ENCODE measurements around the gene APOBEC3B.
"Not testable (repeated sequence)": the region's sequence is repeated elsewhere in the genome, so short reads cannot be mapped to it uniquely, and the experiment has no call there.

APOBEC3B gene

GRCh38 chr22:38968801-38969200 lies 13.3 kb upstream of the APOBEC3B start:
- no peak for DNase-seq

DNA sequence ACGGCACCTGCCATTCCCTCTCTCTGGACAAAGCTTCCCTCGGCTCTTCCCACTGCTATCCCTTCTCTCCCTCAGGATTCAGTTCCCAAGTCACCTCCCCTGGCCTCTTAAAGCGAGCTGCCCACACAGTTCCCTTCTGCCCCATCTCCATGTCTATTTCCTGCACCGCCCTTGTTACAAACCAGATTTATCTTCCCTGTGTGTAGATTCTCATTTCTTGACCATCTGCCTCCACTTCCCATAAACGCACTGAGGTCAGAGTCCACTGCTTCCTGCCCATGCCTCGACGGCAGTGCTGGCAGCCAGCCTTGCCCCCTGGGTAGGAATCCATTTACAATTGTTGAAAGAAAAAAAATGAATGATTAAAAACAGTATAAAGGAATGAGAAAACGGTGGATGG lies 11.6 kb upstream of the APOBEC3B start:
- DNase-seq: no peak

DNA sequence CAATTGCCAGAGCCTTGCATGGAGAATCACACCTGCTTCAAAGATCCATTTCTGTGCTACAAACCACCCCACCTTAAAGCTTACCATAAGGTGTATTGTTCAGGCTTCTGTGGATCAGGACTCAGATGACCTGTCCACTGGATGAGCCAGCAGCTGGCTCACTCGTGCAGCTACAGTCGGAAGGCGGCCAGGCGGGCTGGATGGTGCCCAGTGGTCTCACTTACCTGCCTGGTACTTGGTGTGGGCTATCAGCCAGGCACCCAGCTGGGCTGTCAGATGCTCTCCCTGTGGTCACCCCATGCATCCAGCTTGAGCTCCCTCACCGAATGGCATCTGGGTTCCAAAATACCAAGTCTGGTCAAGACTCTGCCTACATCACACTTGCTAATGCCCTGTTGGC lies 10.9 kb upstream of the APOBEC3B start:
- DNase-seq: no peak

- no peak for DNase-seq
Observed at GRCh38 chr22:38971791-38972190, 10.4 kb upstream of the APOBEC3B start.

GRCh38 chr22:38972558-38972957 lies 9.6 kb upstream of the APOBEC3B start:
- no peak for DNase-seq

GRCh38 chr22:38973289-38974169 lies 8.6 kb upstream of the APOBEC3B start:
- DNase-seq: peak; percentile 62

GRCh38 chr22:38974170-38974825 lies 7.8 kb upstream of the APOBEC3B start:
- DNase-seq: no peak

DNA sequence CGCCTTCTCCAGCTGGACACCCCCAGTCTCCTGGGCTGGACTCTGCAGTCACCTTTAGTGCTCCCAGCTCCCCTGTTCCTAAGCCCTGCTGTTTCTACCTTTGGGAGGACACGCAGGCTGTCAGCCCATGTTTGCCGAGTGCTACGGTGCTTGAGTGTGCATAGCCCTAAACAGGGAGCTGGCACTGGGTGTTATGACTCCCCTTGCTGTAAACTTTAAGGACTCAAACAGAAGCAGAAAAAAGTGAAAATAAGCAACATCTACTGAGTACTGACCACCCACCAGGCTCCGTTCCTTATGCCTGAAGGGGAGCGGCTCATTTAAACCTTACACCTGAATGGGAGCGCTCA lies 7.3 kb upstream of the APOBEC3B start:
- DNase-seq: no peak

GRCh38 chr22:38977289-38977688 lies 4.9 kb upstream of the APOBEC3B start:
- DNase-seq: not testable (repeated sequence)

- DNase-seq: not testable (repeated sequence)
Observed at GRCh38 chr22:38980587-38980986, 1.6 kb upstream of the APOBEC3B start.

GRCh38 chr22:38981005-38981991 lies 849 bp upstream of the APOBEC3B start:
- no peak for DNase-seq

- DNase-seq: no peak
Observed at GRCh38 chr22:38984224-38984623, 2.1 kb downstream of the APOBEC3B start.

- peak; percentile 76 for DNase-seq
Observed at GRCh38 chr22:38984784-38985757, 2.9 kb downstream of the APOBEC3B start.

DNA sequence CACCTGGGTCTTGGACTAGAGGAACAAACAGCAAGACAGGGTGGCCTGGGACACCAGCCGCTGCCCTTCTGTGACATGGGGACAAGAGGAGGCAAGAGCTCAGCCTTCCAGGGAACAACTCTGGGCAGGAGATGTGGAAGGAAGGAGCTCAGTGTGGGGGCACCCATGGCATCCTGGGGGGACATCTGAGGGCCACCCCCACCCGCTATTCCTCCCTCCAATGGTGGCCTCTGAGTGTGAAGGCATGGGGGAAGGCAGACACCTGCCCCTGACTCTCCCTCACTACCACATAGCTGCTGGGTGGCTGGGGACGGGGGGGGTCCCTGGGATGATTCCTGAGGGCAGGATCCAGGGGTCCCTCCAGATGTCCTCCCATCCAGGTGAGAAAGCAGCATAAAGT lies 4.5 kb downstream of the APOBEC3B start:
- no peak for DNase-seq

DNA sequence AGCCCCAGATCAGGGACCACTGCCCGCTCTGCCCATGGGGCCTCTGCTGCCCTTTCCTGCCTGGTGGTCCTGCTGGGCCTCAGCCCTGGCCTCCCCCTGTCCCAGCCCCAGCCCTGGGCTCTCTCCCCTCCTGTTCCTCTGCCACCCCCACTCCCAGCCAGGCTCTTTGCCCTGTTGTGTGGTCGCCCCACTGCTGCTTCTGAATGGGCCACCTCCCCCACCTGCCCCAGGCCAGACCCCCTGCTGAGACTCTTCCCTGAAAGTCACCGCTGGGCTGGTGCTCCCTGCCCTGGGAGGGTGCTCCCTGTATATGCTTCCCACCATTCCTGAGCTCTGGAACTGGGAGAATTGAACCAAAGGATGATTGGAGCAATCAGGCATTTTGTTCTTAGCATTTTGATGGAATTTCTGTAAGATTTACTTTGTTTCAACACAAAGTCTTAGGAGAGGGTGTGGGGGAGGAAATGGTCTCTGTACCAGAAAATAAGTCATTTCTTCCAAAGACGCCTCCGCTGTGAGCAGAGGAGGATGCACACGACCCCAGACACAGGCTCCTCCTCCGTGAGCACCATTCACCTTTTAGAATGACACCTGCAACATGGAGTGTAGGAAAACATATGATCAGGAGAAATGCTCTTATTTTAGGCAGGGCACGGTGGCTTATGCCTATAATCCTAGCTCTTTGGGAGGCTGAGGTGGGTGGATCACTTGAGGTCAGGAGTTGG lies 5.2 kb downstream of the APOBEC3B start:
- DNase-seq: no peak

DNA sequence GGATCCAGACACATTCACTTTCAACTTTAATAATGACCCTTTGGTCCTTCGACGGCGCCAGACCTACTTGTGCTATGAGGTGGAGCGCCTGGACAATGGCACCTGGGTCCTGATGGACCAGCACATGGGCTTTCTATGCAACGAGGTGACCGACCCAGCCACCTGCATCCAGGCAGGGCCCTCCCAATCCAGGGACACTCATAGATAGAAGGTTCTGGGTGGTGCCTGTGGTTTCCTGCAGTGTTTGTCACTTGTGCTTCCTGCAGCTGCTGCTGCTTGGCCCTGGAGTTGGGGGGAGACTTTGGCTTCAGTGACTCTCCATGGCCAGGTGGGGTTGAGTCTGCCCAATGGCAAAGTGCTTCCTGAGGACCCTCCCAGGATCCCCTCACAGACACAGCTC lies 7.3 kb downstream of the APOBEC3B start:
- DNase-seq: no peak

DNA sequence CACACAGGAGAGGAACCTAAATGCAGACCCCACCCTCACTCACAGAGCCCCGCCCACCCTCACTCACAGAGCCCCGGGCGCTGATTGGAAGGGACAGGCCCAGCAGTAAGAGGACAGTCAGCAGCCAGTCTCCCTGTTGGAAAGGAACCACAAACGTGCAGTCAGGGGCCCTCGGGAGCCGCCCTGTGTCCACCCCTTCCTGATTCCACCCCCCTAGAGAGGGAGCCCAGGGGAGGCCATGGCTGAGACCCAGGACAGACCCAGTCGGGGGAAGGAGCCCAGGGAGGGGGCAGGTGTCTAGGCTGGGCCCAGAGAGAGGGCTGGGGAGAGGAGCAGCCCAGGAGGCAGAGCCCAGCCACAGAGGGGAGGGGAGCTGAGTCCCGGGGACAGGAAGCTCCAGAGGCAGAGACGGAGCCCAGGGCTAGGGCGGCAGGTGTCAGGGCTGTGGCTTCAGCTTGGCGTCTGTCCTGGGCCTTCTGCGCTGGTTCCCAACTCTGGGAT lies 10.8 kb downstream of the APOBEC3B start:
- DNase-seq: not testable (repeated sequence)

DNA sequence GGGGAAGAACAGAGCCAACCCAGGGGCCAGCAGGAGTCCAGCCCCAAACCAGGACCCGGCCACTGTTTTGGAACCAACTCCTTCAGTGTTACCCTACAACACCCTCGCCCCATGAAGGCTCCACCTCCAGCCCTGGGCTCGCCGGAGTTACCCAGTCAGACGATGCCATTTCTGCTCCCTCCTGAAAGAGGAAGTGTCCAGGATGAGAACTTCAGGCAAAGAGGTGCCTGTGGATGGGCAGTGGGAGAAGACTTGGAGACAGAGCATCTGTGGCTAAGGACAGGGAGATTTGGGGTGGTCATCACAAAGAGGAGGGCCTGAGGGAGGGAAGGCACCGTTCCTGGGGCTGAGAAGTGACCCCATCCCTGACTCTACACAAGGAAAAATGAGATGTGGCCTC lies 14.0 kb downstream of the APOBEC3B start:
- no peak for DNase-seq

- no peak for DNase-seq
Observed at GRCh38 chr22:38997518-38997917, 15.4 kb downstream of the APOBEC3B start.

DNA sequence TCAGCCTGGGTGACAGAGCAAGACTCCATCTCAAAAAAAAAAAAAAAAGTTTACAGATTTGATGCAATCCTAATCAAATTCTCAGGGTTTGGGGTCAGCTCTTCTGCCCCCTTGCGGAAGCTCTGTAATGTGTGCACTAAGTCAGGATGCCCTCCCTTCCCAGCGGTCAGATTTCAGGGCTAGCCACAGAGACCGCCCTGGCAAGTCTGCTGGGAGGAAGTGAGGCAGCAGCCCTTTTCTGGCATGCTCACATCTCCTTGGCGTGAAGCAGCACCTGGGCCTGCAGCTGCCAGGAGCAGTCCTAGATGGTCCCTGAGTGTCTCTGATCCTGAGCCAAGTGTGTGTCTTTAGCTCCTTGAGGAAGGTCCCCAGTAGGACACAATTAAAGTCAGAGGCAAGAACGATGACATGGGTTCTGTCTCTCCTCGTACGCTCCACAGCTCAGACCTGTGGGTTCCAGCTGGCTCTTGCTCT lies 21.1 kb downstream of the APOBEC3B start:
- DNase-seq: peak; percentile 73

- DNase-seq: no peak
Observed at GRCh38 chr22:39007177-39007576, 25.0 kb downstream of the APOBEC3B start.
